Smooth muscle cell (in vitro differentiated cells): ENCODE results near the gene ASTN1. TPM values are rescaled to one million over a fixed set of nuclear protein-coding genes. Genes with fewer than 3 reads are reported as not detected.

ENCODE experiments used
- DNase-seq: peaks from one replicate; lab custom pipeline; 2025; ENCODE audit not compliant: unreplicated experiment; lab: John Stamatoyannopoulos, UW
- H2AFZ ChIP-seq: fragments of 200-600 bp; sonication (generic); 2 replicates; pipeline ENCODE4 v1.6.0; 2016; ENCODE audit warnings: antibody characterized with exemption, low read depth, mild to moderate bottlenecking
- H3F3A ChIP-seq: fragments of 200-600 bp; sonication (generic); 2 replicates; pipeline ENCODE4 v1.6.0; 2017; ENCODE audit warnings: antibody characterized with exemption, low read depth
- H3K27ac ChIP-seq: fragments of 200-600 bp; sonication (generic); 2 replicates; pipeline ENCODE4 v1.5.1; 2016; ENCODE audit warnings: low read depth, mild to moderate bottlenecking
- H3K27me3 ChIP-seq: fragments of 200-600 bp; sonication (generic); 2 replicates; pipeline ENCODE4 v1.6.1; 2016; ENCODE audit warnings: low read depth, mild to moderate bottlenecking
- H3K36me3 ChIP-seq: fragments of 200-600 bp; sonication (generic); 2 replicates; pipeline ENCODE4 v1.5.1; 2016; ENCODE audit warnings: low read depth
- H3K4me1 ChIP-seq: fragments of 200-600 bp; sonication (generic); 2 replicates; pipeline ENCODE4 v1.5.1; 2016; ENCODE audit warnings: low read depth
- H3K4me2 ChIP-seq: fragments of 200-600 bp; sonication (generic); 2 replicates; pipeline ENCODE4 v1.6.0; 2016; ENCODE audit warnings: mild to moderate bottlenecking
- H3K4me3 ChIP-seq: fragments of 200-600 bp; sonication (generic); 2 replicates; pipeline ENCODE4 v1.5.1; 2016; ENCODE audit warnings: mild to moderate bottlenecking
- H3K79me2 ChIP-seq: fragments of 200-600 bp; sonication (generic); 2 replicates; pipeline ENCODE4 v1.6.0; 2016; ENCODE audit warnings: low read depth, mild to moderate bottlenecking
- H3K9ac ChIP-seq: fragments of 200-600 bp; sonication (generic); 2 replicates; pipeline ENCODE4 v1.6.0; 2016; ENCODE audit warnings: low read depth
- H3K9me3 ChIP-seq: fragments of 200-600 bp; sonication (generic); replicated peaks from 2 replicates; pipeline ENCODE4 v1.5.1; 2016; ENCODE audit warnings: low read depth
- H4K20me1 ChIP-seq: fragments of 200-600 bp; sonication (generic); 2 replicates; pipeline ENCODE4 v1.6.0; 2016; ENCODE audit warnings: low read depth
- CTCF ChIP-seq: fragments of 200-600 bp; sonication (generic); IDR thresholded peaks from 2 replicates; pipeline ENCODE4 v1.5.1; 2017; ENCODE audit warnings: borderline replicate concordance, mild to moderate bottlenecking, antibody characterized with exemption; ENCODE audit not compliant: insufficient read depth, poor library complexity, severe bottlenecking
- WGBS: methylation state at CpG from one replicate; pipeline ENCODE4 v1.1.7; 2016; ENCODE audit warnings: low lambda C conversion rate; 5-methylcytosine and 5-hydroxymethylcytosine counted together
- polyA plus RNA-seq: library from polyadenylated mRNA; unstranded; fragments of >200 nt; fragmentation: Nextera tagmentation; extraction: Ambion mirVana; gene quantifications from 2 replicates; pipeline ENCODE4 v1.2.1, GENCODE V29; 2016
- total RNA-seq: library from RNA; depleted of rRNA; stranded (reverse); fragments of >200 nt; gene quantifications from 2 replicates; pipeline ENCODE4 v1.2.3, GENCODE V29; 2014

The ASTN1 gene
- total and polyA plus RNA-seq, 2 experiments from 2014 or later: 0.04 TPM; not detected in 1

- H3K27ac ChIP-seq: no peak overlapping the region
- no peaks in the 10 kb centered on the region for H4K20me1 ChIP-seq
- 75% methylated on average over 7 of the region's 7 CpGs for WGBS
- no peaks in the 10 kb centered on the region for H3K9me3 ChIP-seq
- H3K4me3 ChIP-seq: no peak overlapping the region
- H3K4me1 ChIP-seq: no peaks in the 10 kb centered on the region
- no peaks in the 10 kb centered on the region for H3F3A ChIP-seq
- DNase-seq: no peak
- H2AFZ ChIP-seq: no peak overlapping the region
- TF ChIP-seq CTCF: no peak
- no peak overlapping the region for H3K9ac ChIP-seq
- H3K36me3 ChIP-seq: no peaks in the 10 kb centered on the region
- H3K27me3 ChIP-seq: peaks cover 7% of the 10 kb centered on the region
- H3K79me2 ChIP-seq: no peaks in the 10 kb centered on the region
- H3K4me2 ChIP-seq: no peak overlapping the region
Observed at GRCh38 chr1:176854758-176855745, 309.5 kb downstream of the ASTN1 start.

- Histone ChIP-seq H2AFZ (no peak overlapping the region), H3K79me2 (no peaks in the 10 kb centered on the region), H3K9me3 (no peaks in the 10 kb centered on the region), H3K9ac (no peak overlapping the region), H4K20me1 (no peaks in the 10 kb centered on the region), H3K4me2 (no peak overlapping the region), H3K4me3 (no peak overlapping the region), H3K4me1 (no peaks in the 10 kb centered on the region), H3K36me3 (no peaks in the 10 kb centered on the region), H3F3A (no peaks in the 10 kb centered on the region), H3K27ac (no peak overlapping the region), H3K27me3 (peaks cover 7% of the 10 kb centered on the region)
- no peak for TF ChIP-seq CTCF
- DNase-seq: no peak
- WGBS: 74% methylated on average over 4 of the region's 4 CpGs
Observed at GRCh38 chr1:176854121-176854520, 310.4 kb downstream of the ASTN1 start.

GRCh38 chr1:176853503-176853902 lies 311.0 kb downstream of the ASTN1 start:
- H3K9me3 ChIP-seq: no peaks in the 10 kb centered on the region
- no peak overlapping the region for H3K4me3 ChIP-seq
- no peak for TF ChIP-seq CTCF
- no peak overlapping the region for H2AFZ ChIP-seq
- no peak overlapping the region for H3K9ac ChIP-seq
- H4K20me1 ChIP-seq: no peaks in the 10 kb centered on the region
- no peak for DNase-seq
- WGBS: 56% methylated on average over 3 of the region's 3 CpGs
- H3F3A ChIP-seq: no peaks in the 10 kb centered on the region
- no peak overlapping the region for H3K27ac ChIP-seq
- H3K4me1 ChIP-seq: no peaks in the 10 kb centered on the region
- H3K27me3 ChIP-seq: peaks cover under 1% of the 10 kb centered on the region
- H3K36me3 ChIP-seq: no peaks in the 10 kb centered on the region
- no peak overlapping the region for H3K4me2 ChIP-seq
- H3K79me2 ChIP-seq: no peaks in the 10 kb centered on the region

GRCh38 chr1:176852124-176852523 lies 312.4 kb downstream of the ASTN1 start:
- WGBS: 95% methylated on average over 3 of the region's 3 CpGs
- Histone ChIP-seq H3K27me3 (no peaks in the 10 kb centered on the region), H3K79me2 (no peaks in the 10 kb centered on the region), H3K4me3 (no peak overlapping the region), H3F3A (no peaks in the 10 kb centered on the region), H3K4me2 (no peak overlapping the region), H2AFZ (no peak overlapping the region), H3K36me3 (no peaks in the 10 kb centered on the region), H4K20me1 (no peaks in the 10 kb centered on the region), H3K4me1 (no peaks in the 10 kb centered on the region), H3K27ac (no peak overlapping the region), H3K9me3 (no peaks in the 10 kb centered on the region), H3K9ac (no peak overlapping the region)
- TF ChIP-seq CTCF: no peak
- DNase-seq: no peak
